Fibroblast of lung (primary cell): ENCODE results near the gene LIPT2. TPM values are rescaled to one million over a fixed set of nuclear protein-coding genes. Genes with fewer than 3 reads are reported as not detected.

Experiments used
- DNase-seq, 2 donors: peaks; one replicate each; pipeline versions ENCODE4 v3.0.0 to v3.0.0-alpha.2; 2010; ENCODE audit warnings: low read depth in 2 of 2
- H2AFZ ChIP-seq: 2 replicates; pipeline ENCODE4 v1.5.1; 2012; ENCODE audit warnings: low read length, control low read depth, inconsistent platforms
- H3K27ac ChIP-seq: 2 replicates; pipeline ENCODE4 v1.5.1; 2011; ENCODE audit warnings: low read length, control low read depth; ENCODE audit not compliant: insufficient read depth
- H3K27me3 ChIP-seq: 2 replicates; pipeline ENCODE4 v1.5.1; 2011; ENCODE audit warnings: mild to moderate bottlenecking, low read length; ENCODE audit not compliant: control insufficient read depth, insufficient read depth
- H3K36me3 ChIP-seq: 2 replicates; pipeline ENCODE4 v1.5.1; 2011; ENCODE audit warnings: low read length; ENCODE audit not compliant: control insufficient read depth, insufficient read depth
- H3K4me1 ChIP-seq: 2 replicates; pipeline ENCODE4 v1.5.1; 2011; ENCODE audit warnings: low read length; ENCODE audit not compliant: control insufficient read depth, insufficient read depth; ENCODE audit errors: extremely low read depth
- H3K4me2 ChIP-seq: 2 replicates; pipeline ENCODE4 v1.5.1; 2011; ENCODE audit warnings: low read length, control low read depth; ENCODE audit not compliant: insufficient read depth; ENCODE audit errors: extremely low read depth
- H3K4me3 ChIP-seq, 4 experiments: fragments of 200-600 bp in 1 of 4; sonication (generic) in 1 of 4; replicated peaks in 1 of 4; 2 replicates each; pipeline ENCODE4 v1.5.1; 2011 to 2016; ENCODE audit warnings: low read length in 4 of 4, low read depth in 3 of 4, mild to moderate bottlenecking in 3 of 4, control low read depth in 2 of 4, inconsistent platforms in 1 of 4, mixed read lengths in 1 of 4; ENCODE audit not compliant: insufficient read depth in 1 of 4; ENCODE audit errors: control extremely low read depth in 1 of 4
- H3K79me2 ChIP-seq: 2 replicates; pipeline ENCODE4 v1.5.1; 2012; ENCODE audit warnings: mild to moderate bottlenecking, low read length, inconsistent platforms; ENCODE audit not compliant: control insufficient read depth, insufficient read depth
- H3K9ac ChIP-seq: 2 replicates; pipeline ENCODE4 v1.5.1; 2011; ENCODE audit warnings: mild to moderate bottlenecking, low read length, control low read depth; ENCODE audit not compliant: insufficient read depth
- H3K9me3 ChIP-seq: 2 replicates; pipeline ENCODE4 v1.5.1; 2012; ENCODE audit warnings: low read depth, low read length; ENCODE audit not compliant: control insufficient read depth, insufficient read depth
- H4K20me1 ChIP-seq: 2 replicates; pipeline ENCODE4 v1.5.1; 2011; ENCODE audit warnings: low read length; ENCODE audit not compliant: control insufficient read depth, insufficient read depth; ENCODE audit errors: extremely low read depth
- EZH2 ChIP-seq: IDR thresholded peaks from 2 replicates; pipeline ENCODE4 v1.5.1; 2012; ENCODE audit warnings: low read length, control low read depth, mild to moderate bottlenecking; ENCODE audit errors: missing control alignments
- polyA plus RNA-seq, 2 donors: library from polyadenylated mRNA; depleted of rRNA in 1 of 2; stranded (reverse) in 1 of 2; unstranded in 1 of 2; fragments of >200 nt; gene quantifications; 2 replicates each; pipeline ENCODE4 v1.2.1, GENCODE V29; 2011 to 2012; ENCODE audit warnings: missing spikeins in 1 of 2
- total RNA-seq: library from RNA; depleted of rRNA; stranded (reverse); fragments of >200 nt; gene quantifications from 2 replicates; pipeline ENCODE4 v1.2.1, GENCODE V29; 2014
- TF ChIP-seq, protein P1 (sequence below), 2 donors: IDR thresholded peaks in 1 of 2; conservative IDR thresholded peaks in 1 of 2; 1 replicate in 1 of 2; 2 replicates in 1 of 2; pipeline ENCODE4 v1.5.1; 2011 to 2012; ENCODE audit warnings: low read length in 2 of 2, control low read depth in 1 of 2, inconsistent platforms in 1 of 2, low read depth in 1 of 2, mild to moderate bottlenecking in 1 of 2

LIPT2 gene
- total and polyA plus RNA-seq, 2 donors (not counting 1 experiment from before 2014, with no cell fraction given): 1.8 to 2.8 TPM

DNA sequence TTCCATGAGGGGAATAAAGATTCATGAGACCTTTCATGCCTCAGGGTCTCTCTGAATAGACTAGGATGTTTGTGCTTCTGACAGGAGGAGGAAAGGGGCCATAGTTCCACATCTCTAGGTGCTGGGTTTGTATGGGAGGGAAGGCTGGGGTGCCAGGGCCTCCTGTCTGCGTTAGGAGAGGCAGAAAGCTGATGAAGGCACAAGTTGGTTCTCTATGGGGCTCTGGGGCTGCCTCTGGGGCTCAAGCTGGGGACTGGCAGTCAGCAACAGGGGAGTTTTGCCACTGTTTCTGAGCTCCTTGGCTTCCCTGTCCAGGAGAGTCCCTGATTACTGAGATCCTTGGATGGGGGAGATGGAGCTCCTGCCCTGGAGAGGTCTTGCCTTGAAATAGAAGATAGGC, 30.3 kb downstream of the LIPT2 start:
- H3K27me3 ChIP-seq: peaks cover 27% of the 10 kb centered on the region
- no peaks in the 10 kb centered on the region for H3K36me3 ChIP-seq
- H3K27ac ChIP-seq: no peak overlapping the region
- H3K4me3 ChIP-seq: no peak overlapping the region
- no peak for DNase-seq
- no peaks in the 10 kb centered on the region for H3K9me3 ChIP-seq
- no peaks in the 10 kb centered on the region for H3K79me2 ChIP-seq
- TF ChIP-seq, protein P1, sequence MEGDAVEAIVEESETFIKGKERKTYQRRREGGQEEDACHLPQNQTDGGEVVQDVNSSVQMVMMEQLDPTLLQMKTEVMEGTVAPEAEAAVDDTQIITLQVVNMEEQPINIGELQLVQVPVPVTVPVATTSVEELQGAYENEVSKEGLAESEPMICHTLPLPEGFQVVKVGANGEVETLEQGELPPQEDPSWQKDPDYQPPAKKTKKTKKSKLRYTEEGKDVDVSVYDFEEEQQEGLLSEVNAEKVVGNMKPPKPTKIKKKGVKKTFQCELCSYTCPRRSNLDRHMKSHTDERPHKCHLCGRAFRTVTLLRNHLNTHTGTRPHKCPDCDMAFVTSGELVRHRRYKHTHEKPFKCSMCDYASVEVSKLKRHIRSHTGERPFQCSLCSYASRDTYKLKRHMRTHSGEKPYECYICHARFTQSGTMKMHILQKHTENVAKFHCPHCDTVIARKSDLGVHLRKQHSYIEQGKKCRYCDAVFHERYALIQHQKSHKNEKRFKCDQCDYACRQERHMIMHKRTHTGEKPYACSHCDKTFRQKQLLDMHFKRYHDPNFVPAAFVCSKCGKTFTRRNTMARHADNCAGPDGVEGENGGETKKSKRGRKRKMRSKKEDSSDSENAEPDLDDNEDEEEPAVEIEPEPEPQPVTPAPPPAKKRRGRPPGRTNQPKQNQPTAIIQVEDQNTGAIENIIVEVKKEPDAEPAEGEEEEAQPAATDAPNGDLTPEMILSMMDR (conservative IDR thresholded peaks at IDR 0.05 in 1 of 2, IDR thresholded peaks at IDR 0.05 in 1 of 2; ENCODE audit: low read depth in 1 of 2, low read length in 2 of 2): no peak
- TF ChIP-seq EZH2: no peak
- H3K4me1 ChIP-seq: no peaks in the 10 kb centered on the region
- H2AFZ ChIP-seq: no peak overlapping the region
- no peak overlapping the region for H3K4me2 ChIP-seq
- H4K20me1 ChIP-seq: no peaks in the 10 kb centered on the region
- H3K9ac ChIP-seq: no peak overlapping the region

DNA sequence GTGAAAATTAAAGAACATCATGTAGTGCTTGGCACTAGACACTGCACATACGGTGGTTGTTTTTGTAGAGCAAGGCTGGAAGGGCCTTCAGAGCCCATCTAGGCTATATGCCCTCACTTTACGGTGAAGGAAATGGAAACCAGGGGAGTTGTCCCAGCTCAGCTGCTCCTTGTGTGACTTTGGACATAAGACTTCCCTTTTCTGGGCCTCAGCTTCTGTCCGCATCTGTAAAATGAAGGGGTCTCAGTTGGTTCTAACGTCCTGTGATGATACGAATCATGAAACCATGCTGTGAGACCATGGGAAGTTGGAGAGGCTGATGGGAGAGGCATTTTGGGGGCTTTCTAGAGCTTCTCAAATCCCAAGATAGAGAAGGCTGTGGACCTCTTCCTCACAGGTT, 30.9 kb downstream of the LIPT2 start:
- Histone ChIP-seq H3K27me3 (peaks cover 21% of the 10 kb centered on the region), H4K20me1 (no peaks in the 10 kb centered on the region), H3K36me3 (no peaks in the 10 kb centered on the region), H2AFZ (no peak overlapping the region), H3K4me3 (no peak overlapping the region), H3K27ac (no peak overlapping the region), H3K79me2 (no peaks in the 10 kb centered on the region), H3K9me3 (no peaks in the 10 kb centered on the region), H3K4me2 (no peak overlapping the region), H3K4me1 (no peaks in the 10 kb centered on the region), H3K9ac (no peak overlapping the region)
- TF ChIP-seq EZH2: no peak
- TF ChIP-seq, protein P1 (conservative IDR thresholded peaks at IDR 0.05 in 1 of 2, IDR thresholded peaks at IDR 0.05 in 1 of 2; ENCODE audit: low read depth in 1 of 2, low read length in 2 of 2): no peak
- no peak for DNase-seq

DNA sequence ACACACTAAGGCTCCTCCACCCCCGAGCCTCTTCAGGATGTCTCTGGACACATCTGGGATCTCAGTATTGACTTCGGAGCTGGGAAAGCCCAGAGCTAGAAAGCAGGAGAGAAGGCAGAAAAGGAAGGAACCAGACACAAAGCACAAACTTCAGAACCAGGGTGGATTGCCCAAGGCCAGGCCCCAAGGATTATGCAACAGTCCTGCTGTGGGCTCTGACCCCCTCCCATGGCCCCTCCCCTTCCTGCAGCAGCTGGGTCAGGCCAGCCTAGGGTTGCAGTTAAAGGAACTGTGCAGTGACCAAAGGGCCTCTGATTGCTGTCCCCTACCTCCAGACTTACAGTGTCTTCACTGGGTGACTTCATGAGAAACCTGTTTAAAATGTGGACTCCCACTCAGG, 31.5 kb downstream of the LIPT2 start:
- H3K9ac ChIP-seq: no peak overlapping the region
- peaks cover 21% of the 10 kb centered on the region for H3K27me3 ChIP-seq
- peak overlapping the region in 1 of 4 experiments; percentile 28 for H3K4me3 ChIP-seq
- no peaks in the 10 kb centered on the region for H3K36me3 ChIP-seq
- H3K79me2 ChIP-seq: no peaks in the 10 kb centered on the region
- TF ChIP-seq, protein P1 (conservative IDR thresholded peaks at IDR 0.05 in 1 of 2, IDR thresholded peaks at IDR 0.05 in 1 of 2; ENCODE audit: low read depth in 1 of 2, low read length in 2 of 2): no peak
- TF ChIP-seq EZH2: no peak
- no peak overlapping the region for H2AFZ ChIP-seq
- no peaks in the 10 kb centered on the region for H4K20me1 ChIP-seq
- H3K9me3 ChIP-seq: no peaks in the 10 kb centered on the region
- peak in 1 of 2 donors; percentile 61 for DNase-seq
- H3K4me2 ChIP-seq: no peak overlapping the region
- no peak overlapping the region for H3K27ac ChIP-seq
- no peaks in the 10 kb centered on the region for H3K4me1 ChIP-seq
